Activated T-cell treated with anti-CD3 and anti-CD28 coated beads for 1 hour (primary cell): ENCODE measurements around the gene GOLM1.

Source experiments
- DNase-seq: peaks from one replicate; pipeline ENCODE4 v3.0.0-alpha.2; 2020; ENCODE audit warnings: low read depth

Gene GOLM1

DNA sequence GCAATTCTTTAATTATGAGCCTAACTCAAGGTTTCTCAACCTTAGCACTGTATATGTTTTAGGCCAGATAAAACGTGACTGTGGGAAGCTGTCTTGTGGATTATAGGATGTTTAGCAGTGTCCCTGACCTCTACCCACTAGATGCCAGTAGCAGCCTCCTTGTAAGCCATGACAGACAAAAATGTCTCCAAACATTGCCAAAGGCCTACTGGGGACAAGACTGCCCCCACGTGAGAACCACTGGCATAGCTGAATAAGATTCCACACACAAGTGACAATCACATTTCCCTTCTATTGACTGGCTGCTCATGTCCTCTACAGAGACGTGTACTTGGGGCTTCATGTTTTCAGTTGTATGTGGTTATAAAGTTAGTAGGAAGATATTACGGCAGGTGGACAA is 55.4 kb downstream of the GOLM1 start:
- no peak for DNase-seq

DNA sequence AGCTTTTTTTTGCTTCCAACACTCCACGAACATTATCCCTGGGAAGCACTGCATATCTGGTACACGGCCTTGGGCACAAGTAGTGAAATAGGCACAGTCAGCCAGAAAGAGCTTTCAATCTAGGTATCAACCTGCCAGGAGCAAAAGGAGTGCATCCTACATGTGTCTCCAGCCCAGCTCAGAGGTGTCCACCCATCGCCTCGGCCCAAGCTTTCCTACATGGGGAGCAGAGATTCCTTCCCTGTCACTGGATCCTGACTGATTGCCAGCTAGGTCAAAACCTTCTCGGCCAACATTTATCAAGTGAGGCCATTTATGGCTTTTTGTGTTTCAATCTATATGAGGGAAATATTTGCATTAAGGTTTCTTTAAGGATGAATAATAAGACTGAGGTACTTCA is 55.8 kb downstream of the GOLM1 start:
- no peak for DNase-seq

DNA sequence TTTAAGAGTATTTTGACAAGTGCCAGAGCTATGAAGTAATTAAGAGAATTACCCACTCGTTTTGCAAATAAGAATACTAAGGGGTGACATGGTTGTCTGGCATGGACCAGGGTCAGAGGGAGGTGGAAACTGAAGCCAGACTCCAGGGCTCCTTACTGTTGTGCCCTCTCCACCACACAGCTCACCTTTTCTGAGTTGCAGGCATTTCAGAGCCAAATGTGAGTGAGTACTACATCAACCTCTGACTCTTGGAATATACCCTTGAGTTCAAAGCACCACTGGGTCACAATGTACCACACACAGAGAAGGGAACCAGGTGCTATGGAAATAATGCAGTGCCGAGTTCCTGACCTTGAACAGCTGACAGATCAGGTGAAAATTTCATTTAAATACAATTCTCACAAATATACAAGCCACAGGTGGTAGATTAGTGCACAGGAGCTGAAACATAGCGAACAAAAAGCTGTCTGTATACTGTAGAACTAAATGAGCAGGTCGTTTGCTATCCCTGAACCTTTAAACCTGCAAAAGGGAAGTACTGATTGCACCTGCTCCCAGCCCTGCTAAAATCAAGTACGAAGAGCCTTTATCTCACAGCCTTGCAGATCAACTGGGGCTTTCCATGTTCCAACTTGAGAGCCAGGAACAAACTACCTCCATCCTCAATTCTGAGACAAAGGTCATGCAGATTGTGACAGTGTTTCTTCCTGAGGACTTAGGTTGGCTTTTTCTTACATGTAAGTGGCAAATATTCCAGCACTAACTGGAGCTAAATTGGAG is 57.0 kb downstream of the GOLM1 start:
- DNase-seq: no peak

DNA sequence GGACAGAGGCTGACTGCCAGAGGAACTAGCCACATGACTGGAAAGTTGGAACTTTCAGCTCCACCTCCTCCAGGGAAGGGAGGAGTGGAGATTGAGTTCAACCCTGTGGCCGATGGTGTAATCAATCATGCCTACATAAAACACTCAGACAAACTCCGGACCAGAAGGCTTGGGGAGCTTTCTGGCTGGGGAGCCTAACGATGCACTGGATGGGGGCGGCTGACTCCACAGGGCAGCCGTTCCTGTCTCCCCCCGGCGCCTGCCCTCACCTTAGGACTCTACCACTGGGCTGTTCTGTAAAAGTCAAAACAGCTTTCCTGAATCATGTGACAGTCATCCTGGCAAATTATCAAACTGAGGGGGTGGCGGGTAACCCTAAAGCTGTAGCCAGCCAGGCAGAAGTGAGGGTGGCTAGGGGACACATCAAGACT is 58.0 kb downstream of the GOLM1 start:
- DNase-seq: no peak

DNA sequence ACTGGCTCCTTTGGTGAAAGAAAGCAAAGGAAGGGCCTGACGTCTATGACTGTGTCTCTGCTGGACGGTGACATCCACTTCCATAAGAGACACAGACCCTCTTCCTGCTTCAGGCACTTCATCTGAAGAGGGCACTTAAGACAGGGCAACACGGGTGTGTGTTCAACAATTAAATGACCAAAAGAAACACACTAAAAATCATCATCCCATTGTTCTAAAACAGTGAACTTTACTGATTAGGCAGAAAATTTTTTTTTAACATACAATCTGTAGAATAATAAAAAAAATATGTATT is 58.5 kb downstream of the GOLM1 start:
- DNase-seq: no peak

DNA sequence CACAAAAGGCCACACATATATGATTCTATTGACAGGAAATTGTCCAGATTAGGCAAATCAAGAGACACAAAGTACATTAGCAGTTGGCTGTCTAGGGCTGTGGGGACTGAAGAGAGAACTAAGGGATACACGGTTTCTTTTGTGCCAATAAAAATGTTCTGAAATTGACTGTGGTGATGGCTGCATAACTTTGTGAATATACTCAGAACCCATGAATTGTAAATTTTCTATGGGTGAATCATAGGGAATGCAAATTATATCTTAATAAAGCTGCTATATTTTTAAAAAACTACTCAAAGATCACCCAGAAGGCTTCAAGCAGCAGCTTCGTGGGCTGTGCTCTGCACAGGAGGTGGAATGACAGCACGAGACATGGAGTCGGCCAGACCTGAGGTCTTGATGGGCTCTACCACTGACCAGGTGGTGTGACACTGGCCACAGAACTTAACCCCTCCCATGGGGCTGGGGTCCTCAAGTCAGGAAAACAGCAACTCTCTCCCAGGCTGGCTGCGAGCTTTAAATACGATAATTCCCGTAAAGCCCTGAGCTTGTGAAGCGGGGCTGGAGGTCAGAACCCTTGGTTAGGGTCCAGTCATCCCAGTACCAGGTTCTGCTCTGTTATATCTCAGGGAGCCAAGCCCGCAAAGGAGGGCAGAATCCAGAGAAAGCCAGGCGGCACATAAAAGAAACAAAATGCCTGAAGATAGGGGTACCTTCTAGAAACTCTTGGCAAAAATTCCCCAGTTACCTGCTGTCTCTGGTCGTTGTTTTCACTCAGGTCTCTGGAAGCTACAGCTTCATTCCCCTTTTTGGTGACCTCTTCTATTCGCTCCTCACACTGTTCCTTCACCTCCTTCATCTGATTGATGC is 59.1 kb downstream of the GOLM1 start:
- DNase-seq: no peak

DNA sequence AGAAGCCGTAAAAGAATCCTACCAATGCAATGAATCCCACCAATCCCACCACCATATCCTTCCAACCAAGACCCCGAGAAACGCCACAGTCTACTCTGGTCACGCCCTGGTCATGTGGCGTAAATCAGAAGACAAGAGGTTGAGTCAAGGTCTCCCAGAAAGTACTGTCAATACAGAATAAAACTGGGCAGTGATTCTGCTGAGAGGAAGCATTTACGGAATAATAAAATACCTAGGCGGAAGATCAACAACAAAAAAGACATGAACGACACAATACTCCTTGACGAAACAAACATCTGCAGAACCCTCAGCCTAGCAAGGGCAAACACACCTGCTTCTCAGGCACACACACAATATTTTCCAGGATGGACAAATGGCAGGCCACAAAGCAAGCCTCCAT is 62.8 kb downstream of the GOLM1 start:
- no peak for DNase-seq

DNA sequence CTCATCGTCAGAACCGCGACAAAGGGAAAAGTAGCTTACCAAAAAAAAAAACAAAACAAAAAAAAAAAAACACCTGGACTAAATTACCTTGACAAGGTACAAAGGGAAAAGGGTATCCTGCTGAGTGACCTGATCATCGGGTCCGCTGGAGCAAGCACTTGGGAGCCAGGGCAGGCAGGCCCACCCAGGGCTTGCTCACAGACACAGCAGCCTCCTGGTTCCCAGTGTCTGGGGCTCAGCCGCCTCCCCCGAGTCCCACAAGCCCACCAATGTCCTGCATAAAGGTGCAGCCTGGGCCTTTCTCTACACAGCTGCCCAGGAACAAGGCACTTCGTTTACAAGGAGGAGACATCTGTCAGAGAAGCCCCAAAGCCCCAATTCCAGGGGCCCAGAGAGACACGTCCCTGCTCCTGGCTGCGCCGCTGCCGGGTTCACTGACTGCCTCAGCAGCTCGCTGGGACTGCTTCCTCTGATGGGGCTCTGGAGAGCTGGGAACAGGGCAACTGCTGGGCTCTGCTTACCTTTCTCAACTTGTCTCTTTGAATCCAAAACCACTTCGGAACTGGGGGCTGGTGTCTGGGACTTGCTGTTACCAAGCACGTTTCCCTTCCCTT is 63.4 kb downstream of the GOLM1 start:
- DNase-seq: no peak

DNA sequence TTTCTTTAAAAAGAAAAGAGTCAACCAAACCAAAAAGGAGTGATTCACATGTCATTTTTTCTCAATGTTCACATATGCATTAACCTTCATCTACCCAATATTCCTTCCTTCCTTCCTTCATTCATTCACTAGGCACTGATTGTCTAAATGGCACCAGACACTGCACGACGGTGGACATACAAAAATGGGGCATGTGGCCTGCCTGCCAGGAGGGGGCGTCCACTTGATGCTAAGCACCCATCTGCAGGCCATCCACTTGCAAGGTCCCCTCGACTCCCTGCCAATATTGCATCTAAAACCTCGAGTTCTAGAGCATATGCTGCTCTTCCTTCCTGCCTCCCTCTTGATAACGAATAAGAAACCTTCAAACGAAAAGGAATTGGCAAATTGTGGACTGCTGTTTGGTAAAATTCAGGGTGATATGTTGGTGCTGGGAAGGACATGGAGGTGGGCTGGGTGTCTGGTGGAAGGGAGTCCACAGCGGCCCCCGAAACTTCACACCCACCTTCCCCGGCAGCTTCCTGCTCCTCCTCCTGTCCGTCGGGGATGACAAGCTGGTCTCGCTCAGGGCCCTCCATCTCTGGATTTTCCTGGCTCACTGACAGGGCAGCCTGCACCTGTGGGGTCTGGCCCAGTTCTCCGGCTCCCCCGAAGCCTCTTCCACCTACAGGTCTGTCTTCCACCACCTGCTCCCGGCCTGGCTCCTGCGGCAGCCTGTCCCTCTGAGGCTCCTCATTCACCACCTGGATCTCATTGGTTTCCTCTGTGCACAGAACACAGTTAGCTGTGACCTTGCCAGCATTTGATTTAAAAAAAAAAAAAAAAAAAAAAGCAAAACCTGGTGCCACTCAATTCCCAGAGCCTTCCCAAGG is 64.3 kb downstream of the GOLM1 start:
- no peak for DNase-seq

DNA sequence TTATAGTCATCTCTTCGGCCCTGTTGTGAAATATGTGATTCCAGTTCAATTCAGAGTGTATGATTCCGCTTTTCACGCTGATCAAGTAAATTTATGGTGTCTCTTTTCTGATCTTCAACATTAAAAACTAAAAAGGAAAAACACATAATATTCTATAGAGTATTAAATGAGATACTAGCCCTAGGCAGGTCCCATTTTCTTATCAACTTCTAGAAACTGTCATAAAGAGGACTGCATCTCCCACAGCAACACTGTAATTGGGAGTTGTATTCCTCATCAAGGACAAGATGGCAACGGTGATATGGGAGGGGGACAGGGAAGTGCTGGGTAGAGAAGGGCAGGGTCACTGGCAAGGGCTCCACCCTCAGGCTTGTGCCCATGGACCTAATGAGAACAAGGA is 71.6 kb downstream of the GOLM1 start:
- no peak for DNase-seq

DNA sequence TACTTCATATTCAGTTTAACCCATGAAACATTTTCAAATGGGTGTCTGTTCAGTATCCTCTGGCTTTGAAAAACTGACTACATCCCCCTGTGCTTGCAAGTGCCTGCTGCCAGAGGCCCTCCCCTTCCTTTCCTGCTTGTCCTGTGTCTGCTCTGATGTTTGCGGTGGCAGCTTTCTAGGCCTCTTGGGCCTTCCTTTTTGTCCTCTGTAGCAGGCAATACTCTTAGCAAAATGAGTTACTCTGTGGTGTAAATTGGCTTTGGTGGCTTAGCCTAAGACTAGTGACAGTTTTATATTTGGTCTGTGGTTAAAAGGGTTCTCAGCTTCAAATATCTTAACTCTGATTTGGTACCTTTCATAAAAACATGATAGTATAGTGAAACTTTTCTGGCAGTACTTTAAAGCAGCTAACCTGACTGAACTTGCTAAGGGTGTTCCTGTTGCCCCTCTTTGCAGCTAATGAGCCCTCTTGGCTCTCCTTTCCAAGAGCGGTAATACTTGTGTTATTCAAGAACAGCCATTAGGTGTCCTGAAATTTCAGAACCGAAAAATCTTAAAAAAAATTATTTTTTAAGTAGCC is 76.6 kb downstream of the GOLM1 start:
- DNase-seq: no peak

DNA sequence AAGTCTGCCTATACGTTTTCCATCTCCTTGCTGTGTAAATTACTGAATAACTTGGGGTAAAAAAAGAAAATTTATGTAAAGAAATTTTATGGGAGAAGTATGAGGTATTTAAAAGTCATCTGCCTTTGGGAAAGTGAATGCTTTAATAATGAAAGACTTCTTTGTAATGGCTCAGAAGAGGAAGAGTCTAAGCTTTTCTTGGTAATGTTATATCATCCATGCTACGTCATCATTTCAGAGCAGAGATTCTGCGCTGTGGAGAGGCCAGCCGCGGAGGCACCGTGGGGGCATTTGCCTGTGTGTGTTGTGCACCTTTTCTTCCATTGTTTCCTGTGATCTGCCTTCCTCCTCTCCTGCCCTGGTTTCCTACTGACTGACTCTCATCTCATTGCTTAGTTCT is 78.2 kb downstream of the GOLM1 start:
- no peak for DNase-seq

DNA sequence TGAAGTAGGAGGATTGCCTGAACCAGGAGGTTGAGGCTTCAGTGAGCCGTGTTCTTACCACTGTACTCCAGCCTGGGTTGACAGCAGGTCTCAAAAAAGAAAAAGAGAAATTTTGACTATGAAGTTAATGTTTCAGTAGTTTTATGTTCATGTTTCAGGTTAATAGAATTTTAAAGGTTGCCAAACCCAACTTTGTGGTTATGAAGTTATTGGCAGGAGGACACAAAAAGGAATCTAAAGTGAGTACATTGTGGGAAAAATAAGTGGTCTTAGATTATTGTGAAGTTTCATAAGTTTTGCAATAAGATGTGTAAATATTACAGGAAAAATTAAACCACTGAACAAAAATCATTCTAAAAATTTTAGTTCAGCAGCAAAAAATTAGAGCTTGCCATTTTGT is 78.6 kb downstream of the GOLM1 start:
- DNase-seq: no peak

DNA sequence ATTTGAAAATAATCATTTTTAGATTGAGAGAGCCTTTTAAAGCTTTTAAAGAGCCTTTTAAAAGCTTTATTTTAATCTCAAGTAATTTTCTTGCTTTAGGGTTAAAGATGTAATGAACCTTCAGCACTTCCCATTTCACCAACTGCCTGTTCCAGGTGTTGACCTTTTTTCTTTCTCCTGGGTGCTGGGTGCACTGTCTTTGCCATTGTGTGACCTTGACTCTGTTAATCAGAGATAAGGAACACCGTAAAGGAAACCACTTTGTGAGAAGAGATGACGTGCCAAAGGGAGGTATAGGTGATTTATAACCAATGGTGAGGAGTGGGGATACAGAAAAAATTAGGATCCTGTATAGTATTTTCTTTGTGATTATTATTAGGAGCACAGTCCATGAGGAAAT is 90.2 kb downstream of the GOLM1 start:
- no peak for DNase-seq

DNA sequence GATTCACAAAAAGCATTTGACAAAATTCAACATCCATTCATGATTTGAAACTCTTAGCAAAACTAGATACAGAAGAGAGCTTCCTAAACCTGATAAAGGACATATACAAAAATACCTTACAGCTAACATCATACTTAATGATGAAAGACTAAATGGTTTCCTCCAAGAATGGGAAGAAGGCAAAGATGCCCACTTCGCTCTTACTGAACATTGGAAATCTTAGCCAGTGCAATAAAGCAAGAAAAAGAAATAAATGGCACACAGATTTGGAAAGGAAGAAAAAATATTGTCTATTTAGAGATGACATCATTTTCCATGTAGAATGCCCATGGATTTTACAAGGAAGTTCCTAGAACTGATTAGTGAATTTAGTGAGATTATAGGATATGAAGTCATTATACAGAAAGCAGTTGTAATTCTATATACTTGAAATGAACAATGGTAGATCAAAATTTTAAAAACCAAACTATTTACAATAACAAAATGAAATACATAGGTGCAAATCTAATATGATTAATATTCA is 94.0 kb downstream of the GOLM1 start:
- no peak for DNase-seq

DNA sequence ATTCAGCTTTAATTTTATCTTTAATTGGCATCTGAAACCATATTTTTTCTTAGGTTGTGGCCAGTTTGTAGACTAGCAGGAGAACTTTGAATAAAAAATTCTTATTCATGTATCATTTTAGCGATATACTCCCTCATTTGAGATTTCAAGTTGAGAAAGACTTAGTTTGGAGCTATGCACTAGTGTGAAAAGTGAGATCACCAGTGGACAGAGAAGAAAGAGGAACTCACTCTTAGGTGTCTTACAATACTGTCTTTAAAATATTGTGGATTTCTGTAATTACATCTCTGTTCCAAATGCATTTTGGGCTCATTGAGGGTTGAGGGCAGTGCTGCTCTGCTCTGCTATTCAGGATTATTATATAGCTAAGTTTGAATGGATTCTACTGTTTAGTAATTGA is 103.8 kb downstream of the GOLM1 start:
- DNase-seq: no peak

DNA sequence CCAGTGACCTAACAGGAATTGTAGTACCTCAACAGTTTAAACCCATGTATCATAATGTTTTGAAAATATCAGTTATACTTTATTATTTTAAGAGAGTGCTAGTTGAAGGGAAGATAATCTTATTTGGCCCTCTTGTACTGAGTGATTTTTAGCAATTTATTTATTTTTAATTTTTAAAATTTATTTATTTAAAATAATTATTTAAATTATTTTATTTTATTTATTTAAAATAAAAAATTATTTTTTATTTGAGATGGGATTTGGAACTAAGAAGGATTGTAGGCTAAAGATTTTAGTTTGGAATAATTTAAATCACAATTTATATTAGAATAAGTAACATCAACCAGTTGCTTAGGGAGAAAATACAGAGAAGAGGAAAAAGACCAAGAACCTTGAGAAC is 104.3 kb downstream of the GOLM1 start:
- no peak for DNase-seq

DNA sequence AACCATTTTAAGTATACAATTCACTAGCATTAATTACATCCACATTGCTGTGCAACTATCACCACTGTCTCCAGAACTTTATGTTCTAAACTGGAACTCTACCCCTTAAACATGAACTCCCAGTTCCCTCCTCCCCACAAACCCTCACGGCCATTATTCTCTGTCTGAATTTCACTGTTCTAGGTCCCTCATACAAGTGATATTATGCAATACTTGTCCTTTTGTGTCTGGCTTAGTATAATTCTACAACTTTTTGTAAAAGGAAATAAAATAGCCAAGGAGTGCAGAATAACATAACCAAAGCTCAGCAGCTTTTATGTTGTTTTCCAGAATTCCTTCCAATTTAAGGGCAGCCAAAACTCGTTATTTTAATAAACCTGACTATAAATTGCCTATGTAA is 105.2 kb downstream of the GOLM1 start:
- DNase-seq: no peak

DNA sequence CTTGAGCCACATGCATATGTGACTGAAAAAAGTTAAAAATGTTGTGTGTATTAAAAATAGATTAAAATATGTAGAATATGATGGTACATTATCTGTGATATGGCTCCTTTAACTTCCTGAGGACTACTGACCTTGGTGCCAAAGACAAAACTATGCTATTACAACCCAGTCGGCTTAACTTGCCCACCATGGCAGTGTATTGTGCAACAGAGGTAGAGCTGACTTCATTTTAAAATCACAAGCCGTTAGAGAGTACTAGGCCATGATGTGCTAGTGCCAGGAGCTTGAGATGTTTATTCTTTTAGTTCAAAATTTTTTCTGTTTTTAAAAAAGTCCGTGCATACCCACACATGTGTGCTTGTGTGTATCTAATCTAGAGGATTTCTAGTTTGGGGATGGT is 112.1 kb downstream of the GOLM1 start:
- DNase-seq: no peak

DNA sequence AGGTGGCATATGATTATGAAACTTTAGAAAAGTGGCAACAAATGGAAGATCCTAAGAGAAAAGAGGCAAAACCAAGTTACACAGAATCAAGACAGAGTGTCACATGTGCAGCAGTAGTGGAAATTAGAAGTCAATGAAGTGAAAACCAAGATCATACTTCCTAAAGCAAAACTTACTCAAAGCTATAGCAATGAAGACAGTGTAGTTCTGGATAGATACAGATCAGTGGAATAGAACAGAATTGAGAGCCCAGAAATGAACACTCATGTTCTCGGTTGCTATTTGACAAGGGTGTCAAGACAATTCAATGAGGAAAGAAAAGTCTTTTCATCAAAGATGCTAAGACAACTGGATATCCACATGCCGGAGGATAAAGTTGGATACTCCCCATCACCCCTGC is 114.9 kb downstream of the GOLM1 start:
- no peak for DNase-seq

DNA sequence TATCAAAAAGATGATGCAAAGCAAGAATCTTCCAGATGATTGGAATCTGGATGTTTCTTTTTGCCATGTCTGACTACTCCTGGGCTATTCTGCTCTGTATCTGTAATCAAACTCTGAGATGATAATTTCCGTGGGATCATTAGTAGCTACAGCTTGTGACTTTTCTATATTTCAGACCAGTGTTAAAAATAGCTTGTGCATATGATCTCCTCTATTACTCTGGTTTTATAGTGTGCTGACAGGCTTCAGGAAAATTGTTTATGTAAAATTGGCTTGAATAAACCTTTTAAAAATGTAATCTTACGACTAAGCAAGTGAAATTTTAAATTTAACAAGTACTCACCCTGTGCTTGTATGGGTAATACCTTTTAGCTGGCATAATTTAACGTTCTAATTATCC is 118.0 kb downstream of the GOLM1 start:
- no peak for DNase-seq

DNA sequence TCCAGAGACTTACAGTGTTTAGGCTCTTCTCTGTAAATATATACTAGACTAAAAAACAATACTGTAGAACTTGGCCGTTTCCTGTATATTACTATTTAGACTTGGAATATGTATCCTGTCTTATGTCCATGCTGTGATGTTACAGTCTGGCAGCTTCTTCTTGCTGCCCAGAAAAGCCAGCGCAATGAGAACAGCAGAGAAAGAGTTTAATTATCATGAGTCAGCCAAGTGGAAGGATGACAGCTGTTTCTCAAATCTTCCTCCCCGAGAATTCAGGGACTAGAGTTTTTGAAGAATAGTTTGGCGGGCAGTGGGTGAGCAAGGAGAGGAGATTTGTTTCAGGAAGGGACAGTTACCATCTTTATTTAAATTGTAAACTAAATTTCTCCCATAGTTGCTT is 120.9 kb downstream of the GOLM1 start:
- no peak for DNase-seq
